Endothelial cell of umbilical vein (primary cell): ENCODE data around the gene SDC4. TPM values are rescaled to one million over a fixed set of nuclear protein-coding genes. Genes with fewer than 3 reads are reported as not detected.

Source experiments
- BruUV-seq: library from RNA; stranded (reverse); fragments of 400-500 nt; replicated peaks from 2 replicates; lab custom pipeline; 2021; lab: Mats Ljungman, UMichigan
- CTCF ChIA-PET: fragments of 300-600, 350-600 bp; sonication (Branson Sonifier 250); formaldehyde crosslinking; loops from one replicate; lab custom pipeline; 2021; ENCODE audit warnings: antibody characterized with exemption, inconsistent platforms; lab: Charles Lee
- POLR2A ChIA-PET: fragments of 300-600, 350-600 bp; sonication (Branson Sonifier 250); formaldehyde crosslinking; loops from one replicate; lab custom pipeline; 2021; ENCODE audit warnings: antibody characterized with exemption, inconsistent platforms; lab: Charles Lee
- DNase-seq: peaks from one replicate; pipeline ENCODE4 v3.0.0-alpha.2; 2011; ENCODE audit warnings: low read depth, low spot score
- FAIRE-seq: peaks from 2 replicates; lab custom pipeline; 2011; peaks lifted over from hg19 to GRCh38; lab: Jason Lieb, UNC
- H2AFZ ChIP-seq: 2 replicates; pipeline ENCODE4 v1.6.0; 2012; ENCODE audit warnings: low read depth, low read length, control low read depth, inconsistent platforms
- H3K27ac ChIP-seq: 2 replicates; pipeline ENCODE4 v1.5.1; 2011; ENCODE audit warnings: low read depth, mild to moderate bottlenecking, control low read depth, low read length, moderate library complexity; ENCODE audit not compliant: insufficient read depth
- H3K27me3 ChIP-seq, 2 experiments: 2 replicates each; pipeline versions ENCODE4 v1.6.0 to v1.6.1; 2011; ENCODE audit warnings: low read length in 2 of 2, mixed read lengths in 1 of 2; ENCODE audit not compliant: control insufficient read depth in 2 of 2, insufficient read depth in 2 of 2
- H3K36me3 ChIP-seq, 2 experiments: 2 replicates in 1 of 2; 3 replicates in 1 of 2; pipeline ENCODE4 v1.5.1; 2011; ENCODE audit warnings: low read length in 2 of 2, mild to moderate bottlenecking in 1 of 2, moderate library complexity in 1 of 2; ENCODE audit not compliant: control insufficient read depth in 2 of 2, insufficient read depth in 2 of 2; ENCODE audit errors: extremely low read depth in 1 of 2
- H3K4me1 ChIP-seq: 3 replicates; pipeline ENCODE4 v1.5.1; 2011; ENCODE audit warnings: mild to moderate bottlenecking, low read length; ENCODE audit not compliant: control insufficient read depth, insufficient read depth; ENCODE audit errors: extremely low read depth
- H3K4me2 ChIP-seq: 2 replicates; pipeline ENCODE4 v1.6.1; 2011; ENCODE audit warnings: low read length, control low read depth, mixed read lengths; ENCODE audit not compliant: insufficient read depth
- H3K4me3 ChIP-seq, 3 experiments: fragments of 200-600 bp in 1 of 3; sonication (generic), shearing (Covaris generic) in 1 of 3; replicated peaks in 1 of 3; 2 replicates each; pipeline ENCODE4 v1.5.1; 2011 to 2016; ENCODE audit warnings: control low read depth in 3 of 3, low read length in 3 of 3, mild to moderate bottlenecking in 2 of 3, inconsistent platforms in 1 of 3, low read depth in 1 of 3, moderate library complexity in 1 of 3; ENCODE audit not compliant: insufficient read depth in 1 of 3
- H3K79me2 ChIP-seq: 2 replicates; pipeline ENCODE4 v1.6.0; 2012; ENCODE audit warnings: low read length, inconsistent platforms; ENCODE audit not compliant: control insufficient read depth, insufficient read depth
- H3K9ac ChIP-seq: replicated peaks from 2 replicates; pipeline ENCODE3; 2011; ENCODE audit warnings: low read length, control low read depth; ENCODE audit not compliant: insufficient read depth; ENCODE audit errors: extremely low read depth
- H3K9me1 ChIP-seq: replicated peaks from 3 replicates; pipeline ENCODE4 v1.6.0; 2011; ENCODE audit warnings: mild to moderate bottlenecking, low read length; ENCODE audit not compliant: control insufficient read depth, insufficient read depth; ENCODE audit errors: extremely low read depth
- H3K9me3 ChIP-seq: replicated peaks from 2 replicates; pipeline ENCODE4 v1.5.1; 2012; ENCODE audit warnings: low read length, inconsistent platforms; ENCODE audit not compliant: control insufficient read depth, insufficient read depth
- H4K20me1 ChIP-seq: replicated peaks from 2 replicates; pipeline ENCODE3; 2011; ENCODE audit warnings: mild to moderate bottlenecking, low read length; ENCODE audit not compliant: control insufficient read depth, insufficient read depth; ENCODE audit errors: extremely low read depth
- EZH2 ChIP-seq: IDR thresholded peaks from 2 replicates; pipeline ENCODE4 v1.6.1; 2012; ENCODE audit warnings: borderline replicate concordance, low read depth, mild to moderate bottlenecking, moderate library complexity, low read length, inconsistent platforms; ENCODE audit not compliant: severe bottlenecking
- FOS ChIP-seq: IDR thresholded peaks from 2 replicates; pipeline ENCODE4 v1.6.1; 2011; ENCODE audit warnings: mild to moderate bottlenecking, low read length, moderate library complexity, borderline replicate concordance; ENCODE audit not compliant: insufficient read depth
- GATA2 ChIP-seq: IDR thresholded peaks from 2 replicates; pipeline ENCODE4 v1.7.0; 2011; ENCODE audit warnings: low read depth, mild to moderate bottlenecking, moderate library complexity, mixed read lengths, low read length; ENCODE audit not compliant: insufficient read length, insufficient read depth
- JUN ChIP-seq: IDR thresholded peaks from 2 replicates; pipeline ENCODE4 v1.6.1; 2011; ENCODE audit warnings: borderline replicate concordance, low read depth; ENCODE audit not compliant: insufficient read length, insufficient read depth
- MYC ChIP-seq: IDR thresholded peaks from one replicate; pipeline ENCODE4 v1.6.1; 2011; ENCODE audit warnings: mild to moderate bottlenecking, low read depth, low read length
- POLR2A ChIP-seq: IDR thresholded peaks from 2 replicates; pipeline ENCODE4 v1.6.1; 2012; ENCODE audit warnings: low read depth, mild to moderate bottlenecking, control low read depth, low read length
- POLR2AphosphoS5 ChIP-seq: IDR thresholded peaks from 2 replicates; pipeline ENCODE4 v1.6.1; 2012; ENCODE audit warnings: low read depth, mild to moderate bottlenecking, control low read depth, low read length, moderate library complexity; ENCODE audit not compliant: insufficient read depth
- dilution Hi-C: fragments of 300-500 bp; cut with MboI; formaldehyde crosslinking; loops from one replicate; pipeline ENCODE4 v1.15.0; 2019; ENCODE audit warnings: low sequenced_read_pairs; ENCODE audit not compliant: extremely low pct_ligation_motif_present
- intact Hi-C: fragments of 100-400 bp; cut with micrococcal nuclease; formaldehyde crosslinking; loops from one replicate; pipeline ENCODE4 v1.10.0; 2022
- polyA plus RNA-seq, 4 experiments: library from polyadenylated mRNA; depleted of rRNA in 3 of 4; stranded (reverse) in 3 of 4; unstranded in 1 of 4; fragments of >200 nt; gene quantifications; 2 replicates each; pipeline versions ENCODE4 v1.2.1 to v1.2.3, GENCODE V29; 2011 to 2012; ENCODE audit warnings: missing spikeins in 1 of 4
- total RNA-seq: library from RNA; stranded (reverse); gene quantifications from 2 replicates; pipeline ENCODE4 v1.2.3, GENCODE V29; 2021
- TF ChIP-seq, protein P1 (sequence below), 2 donors: IDR thresholded peaks; 1 replicate in 1 of 2; 2 replicates in 1 of 2; pipeline ENCODE4 v1.5.1; 2011; ENCODE audit warnings: low read length in 2 of 2, mild to moderate bottlenecking in 2 of 2, moderate library complexity in 2 of 2, control low read depth in 1 of 2, inconsistent platforms in 1 of 2, low read depth in 1 of 2; ENCODE audit not compliant: insufficient read depth in 1 of 2; ENCODE audit errors: extremely low read depth in 1 of 2
- TF ChIP-seq, protein P2 (sequence below): IDR thresholded peaks from 2 replicates; pipeline ENCODE4 v1.6.1; 2011; ENCODE audit not compliant: insufficient read depth, insufficient read length

The SDC4 gene
- total and polyA plus RNA-seq, 2 donors (not counting 3 experiments of a cell fraction or from before 2014, with no cell fraction given), result 26.3 to 32.0 TPM

GRCh38 chr20:45341579-45341938 lies 6.7 kb downstream of the SDC4 start:
- no TSS peak for BruUV-seq
- TF ChIP-seq FOS, result no peak
- TF ChIP-seq EZH2, result no peak
- no peak for TF ChIP-seq JUN
- no peak for TF ChIP-seq GATA2
- TF ChIP-seq, protein P1, sequence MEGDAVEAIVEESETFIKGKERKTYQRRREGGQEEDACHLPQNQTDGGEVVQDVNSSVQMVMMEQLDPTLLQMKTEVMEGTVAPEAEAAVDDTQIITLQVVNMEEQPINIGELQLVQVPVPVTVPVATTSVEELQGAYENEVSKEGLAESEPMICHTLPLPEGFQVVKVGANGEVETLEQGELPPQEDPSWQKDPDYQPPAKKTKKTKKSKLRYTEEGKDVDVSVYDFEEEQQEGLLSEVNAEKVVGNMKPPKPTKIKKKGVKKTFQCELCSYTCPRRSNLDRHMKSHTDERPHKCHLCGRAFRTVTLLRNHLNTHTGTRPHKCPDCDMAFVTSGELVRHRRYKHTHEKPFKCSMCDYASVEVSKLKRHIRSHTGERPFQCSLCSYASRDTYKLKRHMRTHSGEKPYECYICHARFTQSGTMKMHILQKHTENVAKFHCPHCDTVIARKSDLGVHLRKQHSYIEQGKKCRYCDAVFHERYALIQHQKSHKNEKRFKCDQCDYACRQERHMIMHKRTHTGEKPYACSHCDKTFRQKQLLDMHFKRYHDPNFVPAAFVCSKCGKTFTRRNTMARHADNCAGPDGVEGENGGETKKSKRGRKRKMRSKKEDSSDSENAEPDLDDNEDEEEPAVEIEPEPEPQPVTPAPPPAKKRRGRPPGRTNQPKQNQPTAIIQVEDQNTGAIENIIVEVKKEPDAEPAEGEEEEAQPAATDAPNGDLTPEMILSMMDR (IDR thresholded peaks at IDR 0.05; ENCODE audit: extremely low read depth in 1 of 2, insufficient read depth in 1 of 2, low read depth in 1 of 2, low read length in 2 of 2), result no peak
- TF ChIP-seq, protein P2, sequence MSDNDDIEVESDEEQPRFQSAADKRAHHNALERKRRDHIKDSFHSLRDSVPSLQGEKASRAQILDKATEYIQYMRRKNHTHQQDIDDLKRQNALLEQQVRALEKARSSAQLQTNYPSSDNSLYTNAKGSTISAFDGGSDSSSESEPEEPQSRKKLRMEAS, result no peak
- no peak for TF ChIP-seq MYC
- no peak for TF ChIP-seq POLR2AphosphoS5
- TF ChIP-seq POLR2A, result no peak
- Histone ChIP-seq H3K36me3 (peaks cover 0 to 3% of the 10 kb centered on the region in 2 experiments), H3K27me3 (no peaks in the 10 kb centered on the region), H4K20me1 (no peaks in the 10 kb centered on the region), H3K9me3 (no peaks in the 10 kb centered on the region), H3K79me2 (peaks cover 82% of the 10 kb centered on the region), H3K4me3 (no peak overlapping the region), H3K9ac (no peak overlapping the region), H3K4me2 (no peak overlapping the region), H3K27ac (no peak overlapping the region), H3K9me1 (no peaks in the 10 kb centered on the region), H2AFZ (no peak overlapping the region), H3K4me1 (peaks cover 67% of the 10 kb centered on the region)
- dilution Hi-C loops, result no loop called here
- intact Hi-C loops, result loop anchor here (10.0 kb wide), 1 partner anchor 573 kb away; the partner anchor contains the start of gene PLTP
- CTCF ChIA-PET, result interaction anchor here (1.2 to 1.6 kb wide), 6 partner anchors 11 to 95 kb away, joined by 3 to 9 read pairs (median 4); partner anchors contain the start of gene SYS1
- FAIRE-seq, result no peak
- POLR2A ChIA-PET, result interaction anchor here (1.9 kb wide), 1 partner anchor 21 kb away, joined by 4 read pairs; the partner anchor contains the start of gene SYS1
- no peak for DNase-seq
